K562 (cell line): ENCODE measurements around the gene ZNF780A. TPM values are rescaled to one million over a fixed set of nuclear protein-coding genes. Genes with fewer than 3 reads are reported as not detected.
A peak's percentile ranks its signal among the peaks of the same experiment; 100 is the strongest.

ENCODE experiments used
- ATAC-seq: fragments of 200-7000 bp; cut with Tn5 transposase; 3 replicates; pipeline ENCODE4 v1.9.1; 2020; ENCODE audit warnings: moderate library complexity
- BruUV-seq: library from RNA; stranded (reverse); fragments of 400-500 nt; replicated peaks from 2 replicates; lab custom pipeline; 2021; lab: Mats Ljungman, UMichigan
- CTCF ChIA-PET: fragments of 300-600 bp; formaldehyde crosslinking; extraction: SDS; loops from one replicate; lab custom pipeline; 2021; ENCODE audit warnings: low intra/inter-chr PET ratio; lab: Yijun Ruan, JAX
- POLR2A ChIA-PET: fragments of 300-600, 350-650 bp; sonication (Branson Sonifier 250); formaldehyde crosslinking; extraction: SDS; loops from one replicate; lab custom pipeline; 2021; ENCODE audit warnings: antibody characterized with exemption, inconsistent platforms; lab: Yijun Ruan, JAX
- DNase-seq, 4 experiments: peaks; one replicate each; pipeline versions ENCODE4 v3.0.0 to v3.0.0-alpha.2; 2011 to 2018; ENCODE audit warnings: low spot score in 3 of 4, mixed read lengths in 3 of 4; ENCODE audit errors: extremely low read depth in 1 of 4
- FAIRE-seq: peaks from 2 replicates; lab custom pipeline; 2011; peaks lifted over from hg19 to GRCh38; lab: Jason Lieb, UNC
- H2AFZ ChIP-seq: 2 replicates; pipeline ENCODE4 v1.6.0; 2011; ENCODE audit warnings: low read depth, low read length, control low read depth, inconsistent platforms
- H3K27ac ChIP-seq: fragments of 200-600 bp; 3 replicates; pipeline ENCODE4 v1.8.0; 2011; ENCODE audit warnings: low read depth, mild to moderate bottlenecking, control low read depth, inconsistent platforms, low read length, moderate library complexity, mixed read lengths; ENCODE audit errors: extremely low read depth
- H3K27me3 ChIP-seq, 2 experiments: fragments of 300-600 bp in 1 of 2; 2 replicates in 1 of 2; 3 replicates in 1 of 2; pipeline versions ENCODE4 v1.6.0 to v1.8.0; 2011; ENCODE audit warnings: inconsistent platforms in 2 of 2, low read length in 2 of 2, mild to moderate bottlenecking in 1 of 2, mixed read lengths in 1 of 2, moderate library complexity in 1 of 2; ENCODE audit not compliant: control insufficient read depth in 2 of 2, insufficient read depth in 2 of 2
- H3K36me3 ChIP-seq: fragments of 300-600 bp; 3 replicates; pipeline ENCODE4 v1.8.0; 2011; ENCODE audit warnings: mild to moderate bottlenecking, low read length, inconsistent platforms; ENCODE audit not compliant: control insufficient read depth, insufficient read depth
- H3K4me1 ChIP-seq, 2 experiments: fragments of 200-600 bp in 1 of 2; replicated peaks in 1 of 2; 2 replicates in 1 of 2; 3 replicates in 1 of 2; pipeline versions ENCODE4 v1.5.1 to v1.8.0; 2011; ENCODE audit warnings: inconsistent platforms in 2 of 2, low read length in 2 of 2, mild to moderate bottlenecking in 1 of 2, mixed read lengths in 1 of 2, moderate library complexity in 1 of 2; ENCODE audit not compliant: control insufficient read depth in 2 of 2, insufficient read depth in 2 of 2
- H3K4me2 ChIP-seq: 2 replicates; pipeline ENCODE4 v1.6.1; 2011; ENCODE audit warnings: low read length, control low read depth, inconsistent platforms, mixed read lengths; ENCODE audit not compliant: insufficient read depth
- H3K4me3 ChIP-seq: fragments of 200-600 bp; sonication (generic), shearing (Covaris generic); 2 replicates; pipeline ENCODE4 v1.5.1; 2016; ENCODE audit warnings: control low read depth, inconsistent platforms
- H3K79me2 ChIP-seq: fragments of 200-600 bp; 3 replicates; pipeline ENCODE4 v1.8.0; 2011; ENCODE audit warnings: low read length, inconsistent platforms; ENCODE audit not compliant: control insufficient read depth, insufficient read depth
- H3K9ac ChIP-seq, 2 experiments: 2 replicates each; pipeline versions ENCODE4 v1.6.0 to v1.6.1; 2011; ENCODE audit warnings: low read depth in 2 of 2, low read length in 2 of 2, control low read depth in 1 of 2, inconsistent platforms in 1 of 2, mild to moderate bottlenecking in 1 of 2, mixed read lengths in 1 of 2; ENCODE audit not compliant: insufficient read depth in 1 of 2
- H3K9me1 ChIP-seq: one replicate; pipeline ENCODE4 v1.6.0; 2011; ENCODE audit warnings: inconsistent platforms, mild to moderate bottlenecking, low read length, moderate library complexity; ENCODE audit not compliant: control insufficient read depth, insufficient read depth
- H3K9me3 ChIP-seq: replicated peaks from 2 replicates; pipeline ENCODE4 v1.5.1; 2011; ENCODE audit warnings: low read depth, low read length, inconsistent platforms; ENCODE audit not compliant: control insufficient read depth, insufficient read depth
- H4K20me1 ChIP-seq: replicated peaks from 2 replicates; pipeline ENCODE4 v1.6.1; 2011; ENCODE audit warnings: low read length, inconsistent platforms, mixed read lengths; ENCODE audit not compliant: control insufficient read depth, insufficient read depth
- CBX8 ChIP-seq: fragments of 200-600 bp; sonication (generic); IDR thresholded peaks from 2 replicates; pipeline ENCODE4 v1.6.1; 2012; ENCODE audit warnings: borderline replicate concordance, mixed run types, low read depth, mild to moderate bottlenecking, moderate library complexity, mixed read lengths, low read length, control low read depth, inconsistent platforms; ENCODE audit not compliant: poor library complexity, severe bottlenecking; ENCODE audit errors: extremely low read depth
- ETV1 ChIP-seq: fragments of 450-650 bp; conservative IDR thresholded peaks from 2 replicates; pipeline ENCODE4 v1.6.1; 2016; ENCODE audit warnings: missing genetic modification characterization, control low read depth, low read depth, missing compliant biosample characterization
- KHSRP ChIP-seq: fragments of 450-650 bp; IDR thresholded peaks from 2 replicates; pipeline ENCODE4 v1.6.1; 2017
- POLR2H ChIP-seq: IDR thresholded peaks from 2 replicates; pipeline ENCODE4 v1.6.1; 2016; ENCODE audit warnings: missing genetic modification characterization, low read depth, mild to moderate bottlenecking, control low read depth, missing compliant biosample characterization, moderate library complexity
- SMC3 ChIP-seq: conservative IDR thresholded peaks from 2 replicates; pipeline ENCODE4 v1.6.1; 2011; ENCODE audit warnings: low read depth, low read length, improper control_type of control experiment; ENCODE audit not compliant: insufficient read depth
- ZNF398 ChIP-seq: fragments of 250-450 bp; sonication (Bioruptor Pico); IDR thresholded peaks from 2 replicates; pipeline ENCODE4 v1.8.0; 2021; ENCODE audit warnings: moderate library complexity, mild to moderate bottlenecking, inconsistent platforms
- ZNF445 ChIP-seq: fragments of 250-450 bp; sonication (Bioruptor Pico); IDR thresholded peaks from 2 replicates; pipeline ENCODE4 v1.4.0; 2020; ENCODE audit warnings: low read depth, mild to moderate bottlenecking, moderate library complexity
- WGBS: fragments of 100-300 bp; shearing (Covaris generic); methylation state at CpG from one replicate; pipeline ENCODE4 v1.1.6; 2016; ENCODE audit warnings: low coverage, mixed read lengths; ENCODE audit not compliant: insufficient coverage; ENCODE audit errors: missing lambda C conversion rate; 5-methylcytosine and 5-hydroxymethylcytosine counted together
- in situ Hi-C: fragments of 300-500 bp; cut with MboI; formaldehyde crosslinking; loops from 4 replicates; pipeline ENCODE4 v1.15.0; 2018; ENCODE audit warnings: inconsistent platforms, mixed read lengths
- intact Hi-C: fragments of 100-400 bp; cut with micrococcal nuclease; formaldehyde crosslinking; loops from 2 replicates; pipeline ENCODE4 v1.14.2; 2022
- polyA plus RNA-seq, 8 experiments: library from polyadenylated mRNA; depleted of rRNA in 4 of 8; stranded (reverse) in 5 of 8; unstranded in 3 of 8; fragments of >200 nt; fragmentation: Nextera tagmentation in 2 of 8; fragmentation: Illumina TruSeq in 1 of 8; extraction: Ambion mirVana in 2 of 8; extraction: Trizol in 1 of 8; gene quantifications; 2 replicates each; pipeline versions ENCODE4 v1.2.1 to v1.2.3, GENCODE V29; 2011 to 2014; ENCODE audit warnings: inconsistent platforms in 1 of 8, missing spikeins in 1 of 8
- total RNA-seq, 7 experiments: library from RNA; depleted of rRNA in 6 of 7; stranded (reverse); fragments of >200 nt in 6 of 7; fragmentation: Illumina TruSeq in 2 of 7; extraction: Trizol in 2 of 7; gene quantifications; 2 replicates each; pipeline versions ENCODE4 v1.2.1 to v1.2.3, GENCODE V29; 2011 to 2021; ENCODE audit warnings: low replicate concordance in 1 of 7

Gene ZNF780A
- total and polyA plus RNA-seq, 9 of the 15 experiments (the other 6 are each of a cell fraction or from before 2014, with no cell fraction given), result 11.7 to 36.1 (median 25.8) TPM

GRCh38 chr19:40054632-40055031 is 36.1 kb downstream of the ZNF780A start:
- CTCF ChIA-PET, result no interaction called here
- H3K27me3 ChIP-seq, result no peaks in the 10 kb centered on the region
- FAIRE-seq (no peak), ATAC-seq (0 out of 3 replicates have a peak, but pooled peaks have one; percentile 25), DNase-seq (peak in 1 of 4 experiments; percentile 28)
- 0 out of 3 replicates have a peak, but pooled peaks cover 4% of the 10 kb centered on the region for H3K36me3 ChIP-seq
- H3K9me1 ChIP-seq, result no peaks in the 10 kb centered on the region
- peak overlapping the region; percentile 96 for H3K4me2 ChIP-seq
- H3K9me3 ChIP-seq, result peaks cover 5% of the 10 kb centered on the region; the same call in 1 of the 2 replicates
- 0 out of 2 replicates have a peak, but pooled peaks have one; percentile 5 for TF ChIP-seq ETV1 (tag)
- no peak for TF ChIP-seq SMC3
- TF ChIP-seq ZNF445 (CRISPR knock-in tag), result no peak
- TF ChIP-seq CBX8, result no peak
- no peak for TF ChIP-seq KHSRP
- no peak for TF ChIP-seq ZNF398 (CRISPR knock-in tag)
- TF ChIP-seq POLR2H (tag), result no peak
- H2AFZ ChIP-seq, result peak overlapping the region; percentile 34
- POLR2A ChIA-PET, result no interaction called here
- H3K27ac ChIP-seq, result no peak overlapping the region
- H4K20me1 ChIP-seq, result no peaks in the 10 kb centered on the region
- H3K4me1 ChIP-seq, result peaks cover 0 to 5% of the 10 kb centered on the region in 2 experiments; a peak in 2 of 5 replicates
- BruUV-seq, result no TSS peak
- 21% methylated on average over 9 of the region's 9 CpGs for WGBS
- H3K79me2 ChIP-seq, result peaks cover 12% of the 10 kb centered on the region
- H3K9ac ChIP-seq, result no peak overlapping the region
- in situ Hi-C loops (no loop called here), intact Hi-C loops (no loop called here)
- H3K4me3 ChIP-seq, result peak overlapping the region; percentile 64
